ENCODE data around the gene CNTN6. TPM values are rescaled to one million over a fixed set of nuclear protein-coding genes. Genes with fewer than 3 reads are reported as not detected.

The CNTN6 gene
- polyA plus RNA-seq, 1 donor (not counting 4 experiments of a cell fraction or from before 2014, with no cell fraction given), result not detected

GRCh38 chr3:1275495-1275894 is 182.7 kb downstream of the CNTN6 start:
- dilution Hi-C loops (cut with MboI; ENCODE audit: extremely low pct_ligation_motif_present, low sequenced_read_pairs), result no loop called here
- no peak for DNase-seq (ENCODE audit: low read depth, low spot score)

GRCh38 chr3:1287815-1288214 is 195.0 kb downstream of the CNTN6 start:
- Histone ChIP-seq H3K79me2 (ENCODE audit: control insufficient read depth, insufficient read depth, low read length) (no peaks in the 10 kb centered on the region), H3K4me2 (ENCODE audit: control insufficient read depth, extremely low read depth, insufficient read depth, low read depth, low read length) (no peak overlapping the region), H3K9ac (ENCODE audit: control insufficient read depth, extremely low read depth, insufficient read depth, low read length) (no peak overlapping the region), H3K27ac (ENCODE audit: control insufficient read depth, insufficient read depth, low read length) (no peak overlapping the region), H2AFZ (ENCODE audit: control insufficient read depth, low read length) (no peak overlapping the region), H3K4me1 (ENCODE audit: control insufficient read depth, extremely low read depth, insufficient read depth, low read length) (no peaks in the 10 kb centered on the region), H3K4me3 (ENCODE audit: control insufficient read depth in 2 of 3, extremely low read depth in 1 of 3, insufficient read depth in 2 of 3, low read depth in 1 of 3, low read length in 3 of 3) (no peak overlapping the region), H4K20me1 (ENCODE audit: control insufficient read depth, extremely low read depth, insufficient read depth, low read length) (no peaks in the 10 kb centered on the region), H3K36me3 (ENCODE audit: control insufficient read depth in 2 of 2, extremely low read depth in 1 of 2, insufficient read depth in 2 of 2, low read length in 2 of 2) (no peaks in the 10 kb centered on the region), H3K9me1 (ENCODE audit: control insufficient read depth, extremely low read depth, insufficient read depth, low read length) (no peaks in the 10 kb centered on the region), H3K27me3 (ENCODE audit: control insufficient read depth, extremely low read depth, insufficient read depth, low read length) (no peaks in the 10 kb centered on the region), H3K9me3 (ENCODE audit: control insufficient read depth, low read depth, low read length) (no peaks in the 10 kb centered on the region)
- dilution Hi-C loops (cut with MboI; ENCODE audit: extremely low pct_ligation_motif_present, low sequenced_read_pairs), result no loop called here
- DNase-seq (ENCODE audit: low read depth, low spot score), result no peak
- FAIRE-seq, result no peak
- no peak for TF ChIP-seq CTCF (optimal IDR thresholded peaks at IDR 0.05 in 1 of 3, IDR thresholded peaks at IDR 0.05 in 1 of 3, conservative IDR thresholded peaks at IDR 0.05 in 1 of 3; ENCODE audit: extremely low read depth in 1 of 3, insufficient read depth in 2 of 3, low read length in 3 of 3)

More at GRCh38 chr3:1275495-1275894, 182.7 kb downstream of the CNTN6 start:
- no peak overlapping the region for H2AFZ ChIP-seq (ENCODE audit: control insufficient read depth, low read length)
- H3K27ac ChIP-seq (ENCODE audit: control insufficient read depth, insufficient read depth, low read length), result no peak overlapping the region
- H4K20me1 ChIP-seq (ENCODE audit: control insufficient read depth, extremely low read depth, insufficient read depth, low read length), result no peaks in the 10 kb centered on the region
- TF ChIP-seq CTCF (optimal IDR thresholded peaks at IDR 0.05 in 1 of 3, IDR thresholded peaks at IDR 0.05 in 1 of 3, conservative IDR thresholded peaks at IDR 0.05 in 1 of 3; ENCODE audit: extremely low read depth in 1 of 3, insufficient read depth in 2 of 3, low read length in 3 of 3) (peak in 2 of 3 experiments; percentile 27 to 50), EZH2 (IDR thresholded peaks at IDR 0.05; ENCODE audit: low read length) (no peak)
- FAIRE-seq, result no peak
- H3K4me2 ChIP-seq (ENCODE audit: control insufficient read depth, extremely low read depth, insufficient read depth, low read depth, low read length), result no peak overlapping the region
- no peaks in the 10 kb centered on the region for H3K36me3 ChIP-seq (ENCODE audit: control insufficient read depth in 2 of 2, extremely low read depth in 1 of 2, insufficient read depth in 2 of 2, low read length in 2 of 2)
- no peaks in the 10 kb centered on the region for H3K4me1 ChIP-seq (ENCODE audit: control insufficient read depth, extremely low read depth, insufficient read depth, low read length)
- no peaks in the 10 kb centered on the region for H3K79me2 ChIP-seq (ENCODE audit: control insufficient read depth, insufficient read depth, low read length)
- H3K9ac ChIP-seq (ENCODE audit: control insufficient read depth, extremely low read depth, insufficient read depth, low read length), result no peak overlapping the region
- no peak overlapping the region for H3K4me3 ChIP-seq (ENCODE audit: control insufficient read depth in 2 of 3, extremely low read depth in 1 of 3, insufficient read depth in 2 of 3, low read depth in 1 of 3, low read length in 3 of 3)
- H3K9me1 ChIP-seq (ENCODE audit: control insufficient read depth, extremely low read depth, insufficient read depth, low read length), result no peaks in the 10 kb centered on the region
- H3K9me3 ChIP-seq (ENCODE audit: control insufficient read depth, low read depth, low read length), result no peaks in the 10 kb centered on the region
- H3K27me3 ChIP-seq (ENCODE audit: control insufficient read depth, extremely low read depth, insufficient read depth, low read length), result no peaks in the 10 kb centered on the region

Data from keratinocyte (primary cell).